ENCODE measurements around the gene NKX6-1. TPM values are rescaled to one million over a fixed set of nuclear protein-coding genes. Genes with fewer than 3 reads are reported as not detected.

The NKX6-1 gene
- total and polyA plus RNA-seq, 2 donors from 2014 or later, result 0.35 TPM; not detected in 1

DNA sequence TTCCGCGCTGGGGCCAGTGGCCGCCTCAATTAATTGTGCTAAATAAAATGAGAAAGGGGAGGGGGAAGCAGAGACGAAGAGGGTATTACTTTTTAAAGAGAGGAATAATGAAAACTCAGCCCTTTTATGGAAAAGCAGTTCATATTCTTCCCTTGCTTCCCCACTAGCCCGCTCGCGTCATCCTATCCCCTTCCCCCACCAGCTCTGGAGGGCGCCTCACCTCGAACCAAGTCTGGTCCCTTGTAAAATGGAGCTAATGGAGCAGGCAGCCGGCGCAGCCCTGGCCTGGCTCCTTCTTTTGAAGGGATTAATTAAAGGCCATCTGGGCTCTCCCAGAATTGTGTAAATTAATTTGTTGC lies 511 bp upstream of the NKX6-1 start:
- Histone ChIP-seq H3K27ac (ENCODE audit: low read depth in 2 of 2, low read length in 2 of 2) (no peak overlapping the region), H3K4me1 (ENCODE audit: control insufficient read depth in 2 of 3, insufficient read depth in 2 of 3, low read depth in 1 of 3, low read length in 3 of 3) (peaks cover 0 to 10% (median 0%) of the 10 kb centered on the region in 3 donors), H3K9ac (ENCODE audit: low read length in 3 of 3) (no peak overlapping the region), H3K27me3 (ENCODE audit: control insufficient read depth, insufficient read depth, low read length) (peaks cover 76% of the 10 kb centered on the region), H3K9me3 (ENCODE audit: control insufficient read depth in 2 of 3, insufficient read depth in 1 of 3, low read length in 3 of 3) (no peaks in the 10 kb centered on the region), H3K4me3 (ENCODE audit: low read length in 3 of 3) (no peak overlapping the region), H3K36me3 (ENCODE audit: control insufficient read depth in 2 of 3, insufficient read depth in 3 of 3, low read length in 3 of 3) (no peaks in the 10 kb centered on the region)
- no peak for FAIRE-seq
- intact Hi-C loops (cut with DNase I), result no loop called here
- TF ChIP-seq, protein P1, sequence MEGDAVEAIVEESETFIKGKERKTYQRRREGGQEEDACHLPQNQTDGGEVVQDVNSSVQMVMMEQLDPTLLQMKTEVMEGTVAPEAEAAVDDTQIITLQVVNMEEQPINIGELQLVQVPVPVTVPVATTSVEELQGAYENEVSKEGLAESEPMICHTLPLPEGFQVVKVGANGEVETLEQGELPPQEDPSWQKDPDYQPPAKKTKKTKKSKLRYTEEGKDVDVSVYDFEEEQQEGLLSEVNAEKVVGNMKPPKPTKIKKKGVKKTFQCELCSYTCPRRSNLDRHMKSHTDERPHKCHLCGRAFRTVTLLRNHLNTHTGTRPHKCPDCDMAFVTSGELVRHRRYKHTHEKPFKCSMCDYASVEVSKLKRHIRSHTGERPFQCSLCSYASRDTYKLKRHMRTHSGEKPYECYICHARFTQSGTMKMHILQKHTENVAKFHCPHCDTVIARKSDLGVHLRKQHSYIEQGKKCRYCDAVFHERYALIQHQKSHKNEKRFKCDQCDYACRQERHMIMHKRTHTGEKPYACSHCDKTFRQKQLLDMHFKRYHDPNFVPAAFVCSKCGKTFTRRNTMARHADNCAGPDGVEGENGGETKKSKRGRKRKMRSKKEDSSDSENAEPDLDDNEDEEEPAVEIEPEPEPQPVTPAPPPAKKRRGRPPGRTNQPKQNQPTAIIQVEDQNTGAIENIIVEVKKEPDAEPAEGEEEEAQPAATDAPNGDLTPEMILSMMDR (IDR thresholded peaks at IDR 0.05; ENCODE audit: borderline replicate concordance, extremely low read depth, insufficient read depth), result no peak
- DNase-seq, result no peak

DNA sequence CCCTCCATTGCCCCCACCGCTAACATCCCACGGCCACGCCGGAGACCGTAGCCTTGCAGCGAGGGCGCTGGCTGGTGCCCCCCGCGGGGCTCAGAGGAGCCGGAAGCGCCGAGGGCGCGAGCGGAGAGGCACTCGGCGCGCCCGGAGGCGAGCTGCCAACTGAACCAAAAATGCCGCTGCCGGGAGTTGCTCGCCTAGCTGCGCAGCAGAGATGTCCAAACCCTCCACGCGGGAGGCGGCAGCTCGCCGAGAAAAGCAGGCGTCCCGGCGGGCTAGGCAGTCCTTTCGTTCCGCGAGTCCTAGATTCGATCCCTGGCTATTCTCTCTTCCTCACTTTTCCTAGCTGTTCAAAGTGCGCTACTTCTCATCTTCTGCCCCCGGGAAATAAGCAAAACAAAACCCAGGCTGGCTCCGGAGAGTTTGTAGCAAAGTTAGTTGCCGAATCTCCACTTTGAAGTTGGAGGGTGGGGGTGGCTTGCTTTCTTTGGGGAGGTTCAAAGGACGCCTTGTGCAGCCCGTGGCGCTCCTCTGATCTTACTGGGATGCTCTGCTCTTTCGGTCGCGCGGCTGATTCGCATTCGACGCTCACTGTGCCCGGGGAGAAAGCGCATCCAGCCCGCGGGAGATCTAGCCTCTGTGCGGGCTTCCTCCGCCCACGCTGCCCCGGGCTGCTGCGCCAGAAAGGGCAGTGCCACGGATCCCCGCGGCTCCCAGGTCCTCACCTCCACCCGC lies 723 bp downstream of the NKX6-1 start:
- H3K9me3 ChIP-seq (ENCODE audit: control insufficient read depth in 2 of 3, insufficient read depth in 1 of 3, low read length in 3 of 3), result no peaks in the 10 kb centered on the region
- H3K27me3 ChIP-seq (ENCODE audit: control insufficient read depth, insufficient read depth, low read length), result peaks cover 83% of the 10 kb centered on the region
- H3K4me1 ChIP-seq (ENCODE audit: control insufficient read depth in 2 of 3, insufficient read depth in 2 of 3, low read depth in 1 of 3, low read length in 3 of 3), result peaks cover 0 to 11% (median 0%) of the 10 kb centered on the region in 3 donors
- peak in 4 of 5 donors; percentile 55 to 80 (median 57) for DNase-seq
- H3K9ac ChIP-seq (ENCODE audit: low read length in 3 of 3), result no peak overlapping the region
- FAIRE-seq, result no peak
- TF ChIP-seq, protein P1 (IDR thresholded peaks at IDR 0.05; ENCODE audit: borderline replicate concordance, extremely low read depth, insufficient read depth), result no peak
- H3K27ac ChIP-seq (ENCODE audit: low read depth in 2 of 2, low read length in 2 of 2), result no peak overlapping the region
- no peaks in the 10 kb centered on the region for H3K36me3 ChIP-seq (ENCODE audit: control insufficient read depth in 2 of 3, insufficient read depth in 3 of 3, low read length in 3 of 3)
- H3K4me3 ChIP-seq (ENCODE audit: low read length in 3 of 3), result peak overlapping the region in 2 of 3 donors; percentile 24 to 33
- intact Hi-C loops (cut with DNase I), result no loop called here

DNA sequence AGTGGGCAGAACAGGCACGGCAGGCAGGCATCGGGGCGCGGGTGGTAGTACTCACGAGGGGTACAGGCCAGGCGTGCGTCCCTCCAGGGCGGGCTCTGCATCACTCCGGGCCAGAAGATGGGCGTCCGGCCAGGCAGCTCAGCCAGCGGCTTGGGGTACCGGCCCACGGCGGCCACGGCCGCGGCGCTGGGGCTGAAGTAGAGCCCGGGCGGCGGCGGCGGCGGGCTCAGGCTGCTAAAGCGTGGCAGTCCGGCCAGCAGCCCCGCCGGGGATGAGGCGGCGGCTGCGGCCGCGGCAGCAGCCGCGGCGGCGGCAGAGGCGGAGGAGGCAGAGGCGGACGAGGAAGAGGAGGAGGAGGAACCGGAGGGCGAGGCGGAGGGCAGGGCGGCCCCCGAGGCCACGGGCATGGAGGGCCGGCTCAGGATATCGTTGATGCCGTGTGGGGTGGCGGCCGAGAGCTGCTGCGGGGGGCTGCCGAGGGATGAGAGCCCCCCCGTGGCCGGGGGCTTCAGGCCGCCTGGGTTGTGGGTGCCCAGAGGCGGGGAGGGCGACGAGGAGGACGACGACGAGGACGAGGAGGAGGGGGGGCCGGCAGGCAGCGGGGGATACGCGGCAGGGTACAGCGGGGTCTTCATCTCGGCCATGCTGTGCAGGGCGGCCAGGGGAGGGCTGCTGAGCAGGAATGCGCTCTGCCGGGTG lies 1.4 kb downstream of the NKX6-1 start:
- Histone ChIP-seq H3K4me3 (ENCODE audit: low read length in 3 of 3) (no peak overlapping the region), H3K36me3 (ENCODE audit: control insufficient read depth in 2 of 3, insufficient read depth in 3 of 3, low read length in 3 of 3) (no peaks in the 10 kb centered on the region), H3K4me1 (ENCODE audit: control insufficient read depth in 2 of 3, insufficient read depth in 2 of 3, low read depth in 1 of 3, low read length in 3 of 3) (peaks cover 0 to 11% (median 0%) of the 10 kb centered on the region in 3 donors), H3K27me3 (ENCODE audit: control insufficient read depth, insufficient read depth, low read length) (peaks cover 80% of the 10 kb centered on the region), H3K9me3 (ENCODE audit: control insufficient read depth in 2 of 3, insufficient read depth in 1 of 3, low read length in 3 of 3) (no peaks in the 10 kb centered on the region), H3K27ac (ENCODE audit: low read depth in 2 of 2, low read length in 2 of 2) (no peak overlapping the region), H3K9ac (ENCODE audit: low read length in 3 of 3) (no peak overlapping the region)
- no peak for FAIRE-seq
- intact Hi-C loops (cut with DNase I), result no loop called here
- TF ChIP-seq, protein P1 (IDR thresholded peaks at IDR 0.05; ENCODE audit: borderline replicate concordance, extremely low read depth, insufficient read depth), result no peak
- peak in 2 of 5 donors; percentile 51 to 76 for DNase-seq
